Thoracic aorta (tissue), 2 donors: ENCODE data around the gene DACT3. TPM values are rescaled to one million over a fixed set of nuclear protein-coding genes. Genes with fewer than 3 reads are reported as not detected.
"Not testable (repeated sequence)": the region's sequence is repeated elsewhere in the genome, so short reads cannot be mapped to it uniquely, and the experiment has no call there.

Experiments
- ATAC-seq: fragments of 150-250 bp; one replicate; pipeline ENCODE4 v1.8.0; 2017; ENCODE audit warnings: low read depth; ENCODE audit not compliant: insufficient number of reproducible peaks, low FRiP score
- DNase-seq: peaks from one replicate; pipeline ENCODE4 v3.0.0-alpha.2; 2020; ENCODE audit warnings: low spot score
- H3K27ac ChIP-seq, 2 donors: fragments of 200-600 bp; sonication (generic); 1 replicate in 1 of 2; 2 replicates in 1 of 2; pipeline ENCODE4 v1.5.1; 2016; ENCODE audit warnings: mild to moderate bottlenecking in 2 of 2, moderate library complexity in 2 of 2
- H3K27me3 ChIP-seq: fragments of 200-600 bp; sonication (generic); replicated peaks from 2 replicates; pipeline ENCODE4 v1.6.0; 2016; ENCODE audit warnings: mild to moderate bottlenecking; ENCODE audit not compliant: insufficient read depth
- H3K36me3 ChIP-seq: fragments of 200-600 bp; sonication (generic); one replicate; pipeline ENCODE4 v1.5.1; 2016
- H3K4me1 ChIP-seq, 2 donors: fragments of 200-600 bp; sonication (generic); 1 replicate in 1 of 2; 2 replicates in 1 of 2; pipeline versions ENCODE4 v1.5.1 to v1.6.0; 2016; ENCODE audit warnings: low read depth in 2 of 2, mild to moderate bottlenecking in 1 of 2; ENCODE audit not compliant: control insufficient read depth in 1 of 2
- H3K4me3 ChIP-seq: fragments of 200-600 bp; sonication (generic); 2 replicates; pipeline ENCODE4 v1.5.1; 2016; ENCODE audit warnings: mild to moderate bottlenecking
- H3K9me3 ChIP-seq: fragments of 200-600 bp; sonication (generic); 2 replicates; pipeline ENCODE4 v1.5.1; 2016
- total RNA-seq, 2 donors: library from RNA; depleted of rRNA; stranded (reverse); fragments of >200 nt; gene quantifications; one replicate each; pipeline versions ENCODE4 v1.1.0 to v1.2.3, GENCODE V29; 2016
- TF ChIP-seq, protein P1 (sequence below): fragments of 200-600 bp; sonication (generic); IDR thresholded peaks from one replicate; pipeline ENCODE4 v1.5.1; 2019; ENCODE audit warnings: antibody characterized with exemption

The DACT3 gene
- total RNA-seq, 2 donors from 2014 or later = 118 to 138 TPM

DNA sequence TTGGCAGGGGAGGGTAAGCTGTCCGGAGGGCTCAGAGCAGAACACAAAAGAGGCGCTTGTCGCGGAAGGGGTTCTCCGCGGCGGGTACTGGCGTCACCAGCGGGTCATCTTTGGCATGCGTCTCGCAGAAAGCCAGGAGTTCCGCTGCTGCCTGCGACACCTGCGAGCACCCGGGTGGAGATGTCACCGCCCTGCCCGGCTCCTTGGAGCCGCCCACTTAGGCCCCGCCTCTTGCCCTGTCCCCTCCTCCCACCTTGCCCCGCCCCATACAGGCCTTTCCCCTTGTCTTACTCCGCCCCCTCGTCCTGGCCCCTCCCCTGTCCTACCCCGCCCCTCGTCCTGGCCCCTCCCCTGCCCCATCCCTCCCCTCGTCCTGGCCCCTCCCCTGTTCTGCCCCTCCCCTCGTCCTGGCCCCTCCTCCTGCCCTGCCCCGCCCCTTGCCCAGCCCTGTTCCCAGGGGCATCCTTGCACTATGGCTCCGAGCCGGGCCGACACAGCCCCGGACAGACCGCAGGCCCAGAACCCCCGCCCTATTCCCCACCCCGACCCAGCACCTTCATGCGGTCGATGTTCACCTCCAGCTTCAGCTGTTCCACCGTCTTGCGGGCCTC lies 26.8 kb downstream of the DACT3 start:
- peaks cover 15 to 46% of the 10 kb centered on the region in 2 donors for H3K4me1 ChIP-seq
- DNase-seq = peak; percentile 57
- TF ChIP-seq, protein P1, sequence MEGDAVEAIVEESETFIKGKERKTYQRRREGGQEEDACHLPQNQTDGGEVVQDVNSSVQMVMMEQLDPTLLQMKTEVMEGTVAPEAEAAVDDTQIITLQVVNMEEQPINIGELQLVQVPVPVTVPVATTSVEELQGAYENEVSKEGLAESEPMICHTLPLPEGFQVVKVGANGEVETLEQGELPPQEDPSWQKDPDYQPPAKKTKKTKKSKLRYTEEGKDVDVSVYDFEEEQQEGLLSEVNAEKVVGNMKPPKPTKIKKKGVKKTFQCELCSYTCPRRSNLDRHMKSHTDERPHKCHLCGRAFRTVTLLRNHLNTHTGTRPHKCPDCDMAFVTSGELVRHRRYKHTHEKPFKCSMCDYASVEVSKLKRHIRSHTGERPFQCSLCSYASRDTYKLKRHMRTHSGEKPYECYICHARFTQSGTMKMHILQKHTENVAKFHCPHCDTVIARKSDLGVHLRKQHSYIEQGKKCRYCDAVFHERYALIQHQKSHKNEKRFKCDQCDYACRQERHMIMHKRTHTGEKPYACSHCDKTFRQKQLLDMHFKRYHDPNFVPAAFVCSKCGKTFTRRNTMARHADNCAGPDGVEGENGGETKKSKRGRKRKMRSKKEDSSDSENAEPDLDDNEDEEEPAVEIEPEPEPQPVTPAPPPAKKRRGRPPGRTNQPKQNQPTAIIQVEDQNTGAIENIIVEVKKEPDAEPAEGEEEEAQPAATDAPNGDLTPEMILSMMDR = no peak
- H3K4me3 ChIP-seq = peak overlapping the region; percentile 71
- peak overlapping the region in 1 of 2 donors; percentile 45 for H3K27ac ChIP-seq
- H3K9me3 ChIP-seq = no peaks in the 10 kb centered on the region
- no peaks in the 10 kb centered on the region for H3K36me3 ChIP-seq
- no peaks in the 10 kb centered on the region for H3K27me3 ChIP-seq
- ATAC-seq = peak; percentile 29

DNA sequence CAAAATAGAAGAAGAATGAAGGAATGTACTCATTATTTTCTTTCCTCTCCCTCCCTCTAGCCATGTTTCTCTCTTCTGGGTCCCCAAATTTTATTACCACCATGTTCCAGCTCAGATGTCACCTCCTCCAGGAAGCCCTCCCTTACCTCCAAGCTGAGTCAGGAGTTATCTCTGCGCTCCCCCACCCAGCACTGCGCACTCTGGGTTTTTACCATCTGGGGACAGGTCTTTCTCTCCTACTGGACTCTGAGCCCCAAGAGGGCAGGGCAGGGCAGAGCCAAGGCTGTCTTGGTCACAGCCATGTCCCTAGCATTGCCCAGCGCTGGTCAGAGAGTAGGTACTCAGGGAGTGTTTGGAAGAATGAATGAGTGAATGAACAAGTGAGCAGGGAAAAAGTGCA lies 27.9 kb downstream of the DACT3 start:
- Histone ChIP-seq H3K9me3 (no peaks in the 10 kb centered on the region), H3K4me3 (no peak overlapping the region), H3K36me3 (no peaks in the 10 kb centered on the region), H3K27ac (no peak overlapping the region), H3K4me1 (peaks cover 15 to 40% of the 10 kb centered on the region in 2 donors), H3K27me3 (no peaks in the 10 kb centered on the region)
- ATAC-seq (no peak), DNase-seq (no peak)
- TF ChIP-seq, protein P1 = no peak

DNA sequence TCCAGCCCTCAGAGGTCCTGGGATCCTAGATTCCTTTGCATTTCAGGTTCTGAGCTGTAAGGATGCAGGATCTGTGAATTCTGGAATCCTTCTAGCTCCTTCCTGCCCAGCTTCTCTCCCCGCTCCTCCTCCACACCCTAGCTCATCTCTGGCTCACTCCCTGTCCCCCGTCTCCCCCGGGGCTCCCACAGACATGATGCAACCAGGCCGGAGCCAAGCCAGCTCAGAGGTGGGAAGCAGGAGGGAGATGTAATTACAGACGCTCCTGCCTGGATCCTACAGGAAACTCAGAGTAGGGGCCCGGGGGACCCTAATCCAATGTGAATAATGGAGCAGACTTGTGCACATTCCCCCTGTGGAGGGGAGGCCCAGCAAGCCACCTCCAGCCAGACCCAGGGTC lies 29.5 kb downstream of the DACT3 start:
- Histone ChIP-seq H3K36me3 (no peaks in the 10 kb centered on the region), H3K27ac (peak overlapping the region in 1 of 2 donors; percentile 79), H3K4me1 (peaks cover 25 to 46% of the 10 kb centered on the region in 2 donors), H3K4me3 (no peak overlapping the region), H3K9me3 (no peaks in the 10 kb centered on the region), H3K27me3 (no peaks in the 10 kb centered on the region)
- TF ChIP-seq, protein P1 = no peak
- ATAC-seq (no peak), DNase-seq (no peak)

DNA sequence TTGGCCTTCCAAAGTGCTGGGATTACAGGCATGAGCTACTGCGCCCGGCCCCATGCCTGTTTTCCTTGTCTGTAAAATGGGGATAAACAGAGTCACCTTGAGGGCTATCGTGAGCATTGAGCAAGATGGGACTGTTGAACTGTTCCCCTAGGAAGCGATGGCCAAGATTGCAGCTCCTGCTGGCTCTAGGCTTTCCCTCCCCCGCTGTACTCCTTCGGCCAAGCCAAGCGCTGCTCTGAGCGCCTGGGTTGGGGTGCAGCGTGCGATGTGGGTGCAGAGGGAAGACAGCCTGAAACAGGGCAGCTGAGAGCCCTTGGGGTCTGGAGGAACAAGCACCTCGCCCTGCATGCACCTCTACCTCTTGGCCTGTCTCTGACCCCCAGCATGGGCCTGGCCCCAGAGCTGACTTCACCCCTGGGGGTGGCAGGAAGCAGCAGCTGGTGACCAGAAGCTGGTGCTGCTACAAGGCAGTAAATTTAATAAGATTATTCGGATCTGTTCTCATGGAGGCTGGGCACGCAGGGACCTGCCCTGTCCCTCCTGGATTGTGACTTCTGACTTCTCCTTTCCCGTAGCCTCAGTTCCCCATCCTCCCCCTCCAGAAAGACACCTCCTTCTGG lies 30.3 kb downstream of the DACT3 start:
- H3K4me3 ChIP-seq = no peak overlapping the region
- DNase-seq (no peak), ATAC-seq (no peak)
- no peaks in the 10 kb centered on the region for H3K27me3 ChIP-seq
- peak overlapping the region; percentile 79 for H3K27ac ChIP-seq
- H3K4me1 ChIP-seq = peaks cover 32 to 54% of the 10 kb centered on the region in 2 donors
- H3K9me3 ChIP-seq = no peaks in the 10 kb centered on the region
- TF ChIP-seq, protein P1 = no peak
- no peaks in the 10 kb centered on the region for H3K36me3 ChIP-seq

DNA sequence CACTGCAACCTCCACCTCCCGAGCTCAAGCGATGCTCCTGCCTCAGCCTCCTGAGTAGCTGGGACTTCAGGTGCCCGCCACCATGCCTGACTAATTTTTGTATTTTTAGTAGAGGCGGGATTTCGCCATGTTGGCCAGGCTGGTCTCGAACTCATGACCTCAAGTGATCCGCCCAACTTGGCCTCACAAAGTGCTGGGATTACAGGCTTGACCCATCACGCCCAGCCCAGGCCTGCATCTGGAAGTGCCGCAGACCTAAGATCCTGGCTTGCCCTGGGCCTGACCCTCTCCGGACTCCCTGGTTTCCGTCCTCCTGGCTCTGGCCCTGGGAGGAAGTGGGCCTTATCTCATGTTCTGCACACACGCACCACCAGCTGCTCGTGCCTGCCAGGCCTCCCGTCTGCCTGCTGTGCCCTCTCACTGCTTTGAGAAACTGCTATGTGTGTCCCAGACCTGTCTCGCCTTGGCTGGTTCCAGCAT lies 31.4 kb downstream of the DACT3 start:
- Histone ChIP-seq H3K4me3 (no peak overlapping the region), H3K9me3 (no peaks in the 10 kb centered on the region), H3K27me3 (no peaks in the 10 kb centered on the region), H3K27ac (peak overlapping the region; percentile 79), H3K4me1 (peaks cover 37 to 57% of the 10 kb centered on the region in 2 donors), H3K36me3 (no peaks in the 10 kb centered on the region)
- DNase-seq (no peak), ATAC-seq (peak; percentile 3)
- TF ChIP-seq, protein P1 = no peak

DNA sequence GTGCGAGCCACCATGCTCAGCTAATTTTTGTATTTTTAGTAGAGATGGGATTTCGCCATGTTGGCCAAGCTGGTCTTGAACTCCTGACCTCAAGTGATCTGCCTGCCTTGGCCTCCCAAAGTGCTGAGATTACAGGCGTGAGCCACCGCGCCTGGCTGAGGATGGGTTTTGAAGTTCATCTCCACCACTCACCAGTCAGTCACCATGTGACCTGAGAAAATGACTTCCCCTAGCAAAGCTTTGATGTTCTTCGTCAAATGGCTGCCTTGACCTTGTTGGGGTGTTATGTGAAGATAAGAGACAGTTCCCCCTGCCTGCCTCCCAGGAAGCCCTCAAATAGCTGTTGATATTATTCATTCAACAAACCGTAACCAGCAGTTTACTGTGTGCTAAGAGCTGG lies 32.0 kb downstream of the DACT3 start:
- DNase-seq, H3K36me3 ChIP-seq, ATAC-seq, H3K27me3 ChIP-seq, H3K4me3 ChIP-seq, H3K9me3 ChIP-seq: not testable (repeated sequence)
- Histone ChIP-seq H3K27ac (peak overlapping the region; percentile 79), H3K4me1 (peaks cover 37 to 61% of the 10 kb centered on the region in 2 donors)
